ENCODE data around the gene PARP9.

GRCh38 chr3:122498152-122498551 lies 65.9 kb downstream of the PARP9 start:
- TF ChIP-seq CTCF (conservative IDR thresholded peaks at IDR 0.05; ENCODE audit: low read depth, low read length), result no peak
- no peak for TF ChIP-seq EZH2 (IDR thresholded peaks at IDR 0.05; ENCODE audit: low read length, unreplicated experiment)

Data from PC-3 (cell line).